OCI-LY7 (cell line): ENCODE results near the gene AIM2. TPM values are rescaled to one million over a fixed set of nuclear protein-coding genes. Genes with fewer than 3 reads are reported as not detected.

Experiments
- BruUV-seq: library from RNA; stranded (reverse); fragments of 400-500 nt; replicated peaks from 2 replicates; lab custom pipeline; 2021; lab: Mats Ljungman, UMichigan
- CTCF ChIA-PET: fragments of 300-600 bp; sonication (Branson Sonifier 250); formaldehyde crosslinking; loops from one replicate; lab custom pipeline; 2022; ENCODE audit warnings: antibody characterized with exemption; ENCODE audit not compliant: unreplicated experiment; lab: Charles Lee
- POLR2A ChIA-PET: fragments of 300-600 bp; sonication (Branson Sonifier 250); formaldehyde crosslinking; loops from one replicate; lab custom pipeline; 2022; ENCODE audit warnings: antibody characterized with exemption; lab: Charles Lee
- DNase-seq: peaks from one replicate; pipeline ENCODE4 v3.0.0-alpha.2; 2015; ENCODE audit warnings: low spot score
- H2AFZ ChIP-seq: fragments of 200-600 bp; sonication (generic), shearing (Covaris generic); 2 replicates; pipeline ENCODE4 v1.6.1; 2014; ENCODE audit warnings: mild to moderate bottlenecking, antibody characterized with exemption, low read length, moderate library complexity
- H3K27ac ChIP-seq: fragments of 200-600 bp; sonication (generic); 2 replicates; pipeline ENCODE4 v1.5.1; 2014; ENCODE audit warnings: mixed run types, low read depth, mild to moderate bottlenecking, moderate library complexity, low read length, inconsistent platforms; ENCODE audit not compliant: poor library complexity, severe bottlenecking
- H3K36me3 ChIP-seq: fragments of 200-600 bp; sonication (generic); 2 replicates; pipeline ENCODE4 v1.6.1; 2014; ENCODE audit warnings: mild to moderate bottlenecking, antibody characterized with exemption, low read length, moderate library complexity, mixed read lengths; ENCODE audit not compliant: insufficient read depth
- H3K4me1 ChIP-seq: fragments of 200-600 bp; sonication (generic); 2 replicates; pipeline ENCODE4 v1.5.1; 2014; ENCODE audit warnings: mild to moderate bottlenecking, low read length; ENCODE audit not compliant: insufficient read depth, poor library complexity, severe bottlenecking
- H3K4me2 ChIP-seq: fragments of 200-600 bp; sonication (generic); 2 replicates; pipeline ENCODE4 v1.6.1; 2014; ENCODE audit warnings: mild to moderate bottlenecking, low read length
- H3K4me3 ChIP-seq: fragments of 200-600 bp; sonication (generic); 2 replicates; pipeline ENCODE4 v1.5.1; 2014; ENCODE audit warnings: mild to moderate bottlenecking, low read depth, low read length; ENCODE audit not compliant: poor library complexity, severe bottlenecking
- H3K79me2 ChIP-seq: fragments of 200-600 bp; sonication (generic); 2 replicates; pipeline ENCODE4 v1.6.1; 2016; ENCODE audit warnings: low read depth, mild to moderate bottlenecking, low read length, moderate library complexity, mixed read lengths; ENCODE audit not compliant: insufficient read depth
- H3K9me2 ChIP-seq: fragments of 200-600 bp; sonication (generic); 2 replicates; pipeline ENCODE4 v1.6.1; 2016; ENCODE audit warnings: mild to moderate bottlenecking, low read length, mixed read lengths; ENCODE audit not compliant: insufficient read depth
- H3K9me3 ChIP-seq: fragments of 200-600 bp; sonication (generic); 2 replicates; pipeline ENCODE4 v1.6.1; 2014; ENCODE audit warnings: mild to moderate bottlenecking, mixed run types, low read length, mixed read lengths
- H4K20me1 ChIP-seq: fragments of 200-600 bp; sonication (generic); 2 replicates; pipeline ENCODE4 v1.6.1; 2014; ENCODE audit warnings: mild to moderate bottlenecking, antibody characterized with exemption, low read length, moderate library complexity, mixed read lengths; ENCODE audit not compliant: insufficient read depth
- CTCF ChIP-seq: fragments of 200-600 bp; sonication (generic); conservative IDR thresholded peaks from 2 replicates; pipeline ENCODE4 v1.5.1; 2014; ENCODE audit warnings: mild to moderate bottlenecking, antibody characterized with exemption, low read length, moderate library complexity, mixed read lengths
- EZH2phosphoT487 ChIP-seq: fragments of 200-600 bp; sonication (generic); IDR thresholded peaks from 2 replicates; pipeline ENCODE4 v1.6.1; 2018; ENCODE audit warnings: low read depth, borderline replicate concordance, mild to moderate bottlenecking, mixed run types, antibody characterized with exemption, low read length, moderate library complexity, mixed read lengths
- intact Hi-C: fragments of 100-400 bp; cut with micrococcal nuclease; formaldehyde crosslinking; loops from one replicate; pipeline ENCODE4 v1.10.0; 2022; ENCODE audit not compliant: unreplicated experiment
- total RNA-seq, 2 experiments: library from RNA; depleted of rRNA in 1 of 2; stranded (reverse); fragments of >200 nt in 1 of 2; shearing (Covaris generic) in 1 of 2; gene quantifications; 2 replicates each; pipeline ENCODE4 v1.2.3, GENCODE V29; 2014 to 2022

The AIM2 gene
- total RNA-seq, 2 experiments from 2014 or later = 18.2 to 28.1 TPM

- no peaks in the 10 kb centered on the region for H3K9me2 ChIP-seq
- peaks cover 13% of the 10 kb centered on the region; the same call in 1 of the 2 replicates for H3K79me2 ChIP-seq
- H3K9me3 ChIP-seq = no peaks in the 10 kb centered on the region; the same call in 1 of the 2 replicates
- DNase-seq = no peak
- H3K36me3 ChIP-seq = peaks cover 61% of the 10 kb centered on the region
- H3K27ac ChIP-seq = peak overlapping the region; percentile 99
- POLR2A ChIA-PET = interaction anchor here (0.6 to 3.9 kb wide), 4 partner anchors 11 to 56 kb away, joined by 3 to 28 read pairs (median 4); partner anchors contain the start of genes AIM2 and IFI16
- H3K4me2 ChIP-seq = peak overlapping the region; percentile 86
- intact Hi-C loops = loop anchor here (2.0 kb wide), 1 partner anchor 779 kb away; no protein-coding TSS in a partner anchor
- peak overlapping the region; percentile 36 for H3K4me3 ChIP-seq
- H4K20me1 ChIP-seq = no peaks in the 10 kb centered on the region
- H3K4me1 ChIP-seq = peaks cover 61% of the 10 kb centered on the region
- H2AFZ ChIP-seq = peak overlapping the region; percentile 6; the same call in 1 of the 2 replicates
- no TSS peak for BruUV-seq
- CTCF ChIA-PET = no interaction called here
- TF ChIP-seq CTCF = no peak
- no peak for TF ChIP-seq EZH2phosphoT487
Measured at GRCh38 chr1:159066108-159066507, 10.5 kb downstream of the AIM2 start.

GRCh38 chr1:159065106-159065505, 11.5 kb downstream of the AIM2 start:
- Histone ChIP-seq H3K9me3 (no peaks in the 10 kb centered on the region; the same call in 1 of the 2 replicates), H2AFZ (no peak overlapping the region), H3K4me3 (no peak overlapping the region), H3K4me1 (peaks cover 51% of the 10 kb centered on the region), H3K36me3 (peaks cover 57% of the 10 kb centered on the region), H3K79me2 (peaks cover 5% of the 10 kb centered on the region; the same call in 1 of the 2 replicates), H4K20me1 (no peaks in the 10 kb centered on the region), H3K27ac (peak overlapping the region; percentile 99), H3K4me2 (no peak overlapping the region), H3K9me2 (no peaks in the 10 kb centered on the region)
- POLR2A ChIA-PET = interaction anchor here (0.6 to 3.9 kb wide), 4 partner anchors 12 to 66 kb away, joined by 3 to 28 read pairs (median 4); partner anchors contain the start of genes AIM2 and IFI16
- CTCF ChIA-PET = no interaction called here
- intact Hi-C loops = no loop called here
- BruUV-seq = no TSS peak
- no peak for DNase-seq
- no peak for TF ChIP-seq EZH2phosphoT487
- no peak for TF ChIP-seq CTCF

GRCh38 chr1:159058751-159059150, 17.8 kb downstream of the AIM2 start:
- no peak overlapping the region for H3K4me2 ChIP-seq
- CTCF ChIA-PET = no interaction called here
- TF ChIP-seq CTCF = no peak
- no peak for TF ChIP-seq EZH2phosphoT487
- no peaks in the 10 kb centered on the region for H3K9me3 ChIP-seq
- H3K4me3 ChIP-seq = no peak overlapping the region
- peaks cover 18% of the 10 kb centered on the region for H3K4me1 ChIP-seq
- DNase-seq = no peak
- no peaks in the 10 kb centered on the region for H3K9me2 ChIP-seq
- BruUV-seq = no TSS peak
- POLR2A ChIA-PET = interaction anchor here (0.6 to 1.6 kb wide), 2 partner anchors 9 to 43 kb away, joined by 4 to 5 read pairs; no protein-coding TSS in a partner anchor
- no peaks in the 10 kb centered on the region for H4K20me1 ChIP-seq
- intact Hi-C loops = no loop called here
- no peak overlapping the region for H2AFZ ChIP-seq
- no peaks in the 10 kb centered on the region for H3K79me2 ChIP-seq
- H3K36me3 ChIP-seq = peaks cover 78% of the 10 kb centered on the region
- H3K27ac ChIP-seq = no peak overlapping the region
